UCSD-AML1 (cell line): ENCODE results near the gene ARHGAP26.
"Not testable (repeated sequence)": the region's sequence is repeated elsewhere in the genome, so short reads cannot be mapped to it uniquely, and the experiment has no call there.

Experiments
- DNase-seq: peaks from one replicate; lab custom pipeline; 2025; ENCODE audit not compliant: unreplicated experiment; lab: John Stamatoyannopoulos, UW

Gene ARHGAP26

DNA sequence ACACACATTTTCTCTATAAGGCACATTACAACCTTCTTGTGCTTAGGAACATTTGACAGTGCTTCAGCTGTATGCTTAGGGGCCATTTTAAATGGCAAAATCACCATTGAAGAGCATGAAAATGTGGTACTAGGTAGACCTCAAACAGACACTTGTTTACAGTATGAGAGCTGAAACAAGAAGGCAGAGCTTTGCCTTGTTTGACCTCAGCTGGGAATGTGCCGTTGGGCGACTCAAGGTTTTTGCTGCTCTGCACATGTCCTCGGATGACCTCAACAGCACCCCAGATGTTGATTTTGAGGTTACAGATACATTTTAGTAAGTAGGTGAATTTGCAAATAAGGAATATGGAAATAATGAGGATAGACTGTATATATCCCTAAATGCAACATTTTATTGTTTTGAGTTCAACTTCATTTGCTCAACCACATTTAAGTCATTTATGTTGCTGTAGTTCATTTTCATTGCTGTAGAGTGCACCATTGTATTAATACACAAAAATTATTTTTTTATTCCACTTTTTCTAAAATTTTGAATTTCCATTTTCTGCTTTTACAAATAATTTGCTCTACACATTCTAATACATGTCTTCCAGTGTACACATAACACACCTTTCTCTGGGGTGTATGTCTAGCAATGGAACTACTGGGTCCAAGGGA lies 426.6 kb downstream of the ARHGAP26 start:
- DNase-seq, result no peak

DNA sequence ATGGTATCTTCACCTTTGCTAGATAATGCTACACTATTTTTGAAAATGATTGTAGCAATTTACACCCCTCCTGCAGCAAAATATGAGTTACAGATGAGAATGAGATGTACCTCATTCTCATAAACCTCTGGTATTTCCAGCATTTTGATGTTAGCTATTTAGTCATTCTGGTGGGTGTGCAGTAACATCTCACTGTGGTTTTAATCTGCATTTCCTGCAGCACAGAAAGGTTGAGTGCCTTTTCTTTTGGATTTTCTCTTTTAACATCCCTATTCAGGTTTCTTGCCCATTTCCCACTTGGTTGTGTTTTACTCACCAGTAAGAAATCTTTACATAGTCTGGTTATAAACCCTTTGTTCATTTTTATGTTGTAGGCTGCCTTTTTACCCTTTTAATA lies 427.1 kb downstream of the ARHGAP26 start:
- DNase-seq, result no peak

DNA sequence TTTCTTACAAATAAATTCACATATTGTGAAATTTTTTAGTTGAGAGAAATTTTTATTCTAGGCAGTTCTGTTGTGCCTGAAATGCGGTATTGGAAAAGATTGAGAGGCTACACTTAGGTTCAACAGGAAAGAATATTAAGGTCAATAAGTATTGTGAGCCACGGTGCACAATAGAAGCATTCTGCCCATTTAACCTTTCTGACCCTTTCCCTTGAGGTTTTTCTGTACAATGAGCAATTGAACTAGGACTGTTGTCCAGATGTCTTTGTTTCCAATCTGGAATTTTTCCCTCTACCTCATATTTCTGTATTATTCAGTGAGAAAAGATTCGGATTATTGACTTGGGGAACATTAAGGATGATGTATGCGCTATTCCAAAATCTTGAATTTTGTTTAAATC lies 428.2 kb downstream of the ARHGAP26 start:
- DNase-seq, result no peak

DNA sequence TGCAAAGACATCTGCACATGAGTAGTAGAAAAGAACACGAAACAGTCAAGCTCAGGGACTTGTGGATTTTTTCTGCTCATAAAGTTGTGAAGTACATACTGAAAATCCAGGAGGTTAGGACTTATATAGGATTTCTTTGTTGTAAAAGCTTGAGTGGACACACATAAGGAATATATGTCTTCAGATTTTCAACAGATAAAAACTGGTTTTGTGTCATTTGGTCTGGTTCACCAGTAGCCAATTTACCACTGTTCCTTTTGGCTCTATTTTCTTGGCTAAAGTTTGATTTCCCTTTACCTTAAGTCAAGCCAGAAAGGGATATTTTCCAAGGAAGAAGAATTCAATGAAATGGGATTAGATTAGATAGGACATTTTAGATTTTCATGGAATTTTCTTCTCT lies 429.0 kb downstream of the ARHGAP26 start:
- DNase-seq, result no peak

DNA sequence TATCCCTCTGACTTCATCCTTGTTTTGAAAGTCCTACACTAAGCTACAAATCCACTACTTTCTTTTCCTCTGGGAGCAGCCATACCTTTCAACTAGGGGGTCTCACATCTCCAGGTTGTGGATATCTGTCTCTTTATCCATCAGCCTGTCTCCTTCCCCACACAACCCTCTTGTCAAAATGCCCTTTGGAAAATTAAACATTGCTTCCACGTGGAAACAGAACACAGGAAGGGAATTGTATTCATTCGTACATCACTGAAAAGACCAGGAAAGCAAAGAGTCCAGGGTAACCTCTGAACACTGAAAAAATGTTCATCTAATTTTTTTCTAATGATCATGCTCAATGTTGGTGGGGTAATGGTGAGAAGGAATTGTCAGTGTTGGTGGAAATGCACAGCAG lies 429.7 kb downstream of the ARHGAP26 start:
- DNase-seq, result no peak

DNA sequence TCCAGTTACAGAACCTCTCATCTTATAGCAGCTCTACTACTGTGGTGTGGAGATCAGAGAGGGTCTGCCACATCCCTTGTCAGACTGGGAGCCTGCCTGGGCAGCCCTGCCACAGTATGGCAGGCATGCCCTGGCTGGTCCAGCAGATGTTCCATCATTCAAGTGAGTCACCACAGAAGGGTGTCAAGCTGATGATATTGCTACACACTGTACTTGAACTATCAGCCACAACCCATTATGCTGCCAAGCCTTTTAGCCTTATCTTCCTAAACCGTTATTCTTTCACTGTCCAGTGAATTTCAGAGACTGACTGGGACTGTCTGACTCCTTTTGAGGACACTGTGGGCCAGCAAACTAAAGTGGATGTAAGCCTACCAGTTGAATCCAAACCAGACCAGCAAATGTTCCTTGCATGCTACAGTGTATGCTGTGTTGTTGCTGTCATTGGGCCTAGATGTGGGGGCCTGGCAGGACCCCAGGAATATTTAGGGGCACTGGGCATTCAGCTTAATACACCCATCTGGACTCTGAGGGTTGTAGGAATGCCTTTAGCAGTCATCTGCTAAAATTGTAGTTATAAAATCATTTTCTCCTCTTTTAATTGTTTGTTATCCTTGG lies 430.7 kb downstream of the ARHGAP26 start:
- no peak for DNase-seq

DNA sequence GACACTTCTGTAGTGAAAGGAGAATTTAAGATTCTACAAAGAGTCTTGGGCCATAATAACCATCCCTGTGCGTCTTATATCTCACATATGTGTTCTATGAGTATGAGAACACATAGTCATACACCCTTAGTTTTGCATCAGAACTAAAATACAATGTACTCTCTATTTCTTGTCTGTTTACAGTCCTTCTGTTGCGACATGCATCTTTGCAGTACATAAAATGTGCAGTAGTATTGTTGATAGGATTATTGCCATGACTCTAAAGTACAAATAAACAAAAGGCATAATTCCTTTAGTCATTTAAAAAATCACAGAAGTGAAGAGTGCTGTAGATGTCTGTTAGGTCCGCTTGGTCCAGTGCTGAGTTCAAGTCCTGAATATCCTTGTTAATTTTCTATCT lies 431.4 kb downstream of the ARHGAP26 start:
- DNase-seq, result no peak

DNA sequence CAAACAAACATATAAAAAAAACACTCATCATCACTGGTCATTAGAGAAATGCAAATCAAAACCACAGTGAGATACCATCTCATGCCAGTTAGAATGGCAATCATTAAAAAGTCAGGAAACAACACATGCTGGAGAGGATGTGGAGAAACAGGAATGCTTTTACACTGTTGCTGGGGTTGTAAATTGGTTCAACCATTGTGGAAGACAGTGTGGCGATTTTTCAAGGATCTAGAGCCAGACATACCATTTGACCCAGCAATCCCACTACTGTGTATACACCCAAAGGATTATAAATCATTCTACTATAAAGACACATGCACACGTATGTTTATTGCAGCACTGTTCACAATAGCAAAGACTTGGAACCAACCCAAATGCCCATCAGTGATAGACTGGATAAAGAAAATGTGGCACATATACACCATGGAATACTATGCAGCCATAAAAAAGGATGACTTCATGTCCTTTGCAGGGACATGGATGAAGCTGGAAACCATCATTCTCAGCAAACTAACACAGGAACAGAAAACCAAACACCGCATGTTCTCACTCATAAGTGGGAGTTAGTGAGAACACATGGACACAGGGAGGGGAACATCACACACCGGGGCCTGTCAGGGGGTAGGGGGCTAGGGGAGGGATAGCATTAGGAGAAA lies 433.3 kb downstream of the ARHGAP26 start:
- DNase-seq, result not testable (repeated sequence)

DNA sequence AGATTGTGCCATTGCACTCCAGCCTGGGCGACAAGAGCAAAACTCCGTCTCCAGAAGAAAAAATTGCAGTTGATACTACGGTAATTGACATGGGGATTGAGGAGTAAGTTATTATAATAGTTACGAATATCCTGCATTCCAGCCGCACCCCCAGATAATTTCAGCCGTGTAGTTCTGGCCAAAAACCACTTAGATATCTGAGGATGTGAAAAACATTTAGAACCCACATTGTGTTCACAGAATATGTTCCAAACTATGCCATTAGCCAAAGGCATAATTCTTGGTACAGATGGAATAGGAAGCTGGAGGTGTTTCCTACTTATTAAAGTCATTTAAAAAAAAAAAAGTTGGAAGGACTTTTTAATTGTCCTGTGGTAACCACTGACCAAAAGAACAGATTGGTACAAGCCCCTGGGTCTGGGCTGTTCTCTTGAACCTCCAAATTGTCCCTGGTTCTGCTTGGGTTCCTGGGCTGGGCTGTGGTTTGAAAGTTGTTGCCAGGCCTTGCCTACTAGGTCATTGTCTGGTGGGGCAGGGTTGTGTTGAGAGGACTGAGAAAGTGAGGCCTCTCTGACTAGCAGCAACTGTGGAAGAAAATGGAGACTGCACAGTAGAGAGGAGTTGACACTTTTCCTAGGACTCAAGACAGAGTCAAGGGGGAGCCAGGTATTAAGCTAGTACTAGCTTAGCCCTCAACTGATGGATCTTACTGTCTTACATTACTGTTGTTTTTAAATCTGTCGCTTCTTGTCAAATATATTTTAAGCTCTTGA lies 434.5 kb downstream of the ARHGAP26 start:
- no peak for DNase-seq

DNA sequence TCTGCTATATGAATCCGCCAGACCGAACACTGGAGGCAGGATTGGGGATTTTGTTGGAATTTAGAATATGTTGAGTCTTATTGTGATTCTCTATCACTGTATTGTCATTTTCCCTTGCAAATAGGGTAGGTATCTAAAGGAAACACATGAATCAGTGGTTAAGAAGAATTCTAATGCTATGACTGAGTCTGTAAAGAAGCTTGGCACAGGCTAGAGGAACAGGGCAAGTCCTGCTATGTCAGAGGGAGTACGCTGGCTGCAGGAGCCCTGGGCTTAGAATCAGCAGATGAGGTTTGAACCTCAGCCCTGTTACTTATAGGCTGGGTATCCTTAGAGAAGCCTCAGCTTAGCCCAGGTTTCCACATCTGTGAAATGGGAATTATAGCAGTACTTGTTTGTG lies 435.2 kb downstream of the ARHGAP26 start:
- no peak for DNase-seq

DNA sequence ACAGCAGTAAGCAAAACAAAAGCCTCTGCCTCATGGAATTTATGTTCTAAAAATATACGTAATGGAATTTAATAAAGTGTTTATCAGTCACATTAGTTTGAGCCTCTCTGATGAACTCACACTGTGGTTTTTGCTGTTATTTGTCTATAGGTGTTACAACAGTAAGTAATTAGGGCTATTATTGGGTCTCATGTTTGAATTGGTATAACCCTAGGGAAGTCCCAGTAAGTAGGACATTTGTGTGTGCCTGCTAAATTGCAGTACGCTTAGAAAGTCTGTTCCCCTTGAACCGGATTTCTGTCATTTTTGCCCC lies 435.7 kb downstream of the ARHGAP26 start:
- DNase-seq, result no peak

DNA sequence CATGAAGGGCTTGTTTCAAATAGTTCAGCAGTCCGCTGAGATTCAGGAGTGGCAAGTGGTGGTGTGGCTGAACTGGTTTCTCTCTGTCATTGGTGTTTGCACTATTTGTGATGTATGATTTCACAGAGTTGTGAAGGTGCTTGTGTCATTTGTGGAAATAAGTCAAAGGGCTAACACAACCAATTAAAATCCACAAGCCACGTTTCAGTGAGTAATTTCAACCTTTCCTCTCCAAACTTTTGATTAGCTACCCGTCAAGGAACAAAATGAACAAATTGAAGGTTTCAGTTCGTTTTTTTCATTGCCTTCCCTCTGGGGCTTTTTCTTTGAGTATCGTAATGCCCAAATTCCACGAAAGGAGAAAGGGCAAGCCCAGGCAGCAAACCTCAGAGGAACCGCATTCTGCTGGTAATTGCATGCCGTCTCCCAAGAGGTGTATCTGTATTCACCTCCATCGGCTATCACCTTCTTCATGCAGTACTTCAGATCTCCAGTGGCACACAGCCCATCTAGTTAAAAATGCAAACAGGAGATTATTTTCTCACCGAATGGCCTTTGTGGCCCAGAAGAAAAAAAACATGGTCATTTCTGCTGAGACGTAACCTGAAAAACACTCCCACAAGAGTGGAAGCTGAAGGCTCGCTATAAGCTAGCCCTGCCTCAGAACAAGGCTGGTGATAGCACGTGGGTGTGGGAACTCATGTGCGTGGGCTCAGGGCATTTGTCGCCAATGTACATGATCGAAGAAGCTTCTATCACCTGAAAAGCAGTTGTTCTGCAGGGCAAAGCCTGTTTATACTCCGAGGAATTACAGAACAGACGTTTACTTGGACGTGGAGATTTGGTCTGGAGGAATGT lies 436.2 kb downstream of the ARHGAP26 start:
- no peak for DNase-seq

DNA sequence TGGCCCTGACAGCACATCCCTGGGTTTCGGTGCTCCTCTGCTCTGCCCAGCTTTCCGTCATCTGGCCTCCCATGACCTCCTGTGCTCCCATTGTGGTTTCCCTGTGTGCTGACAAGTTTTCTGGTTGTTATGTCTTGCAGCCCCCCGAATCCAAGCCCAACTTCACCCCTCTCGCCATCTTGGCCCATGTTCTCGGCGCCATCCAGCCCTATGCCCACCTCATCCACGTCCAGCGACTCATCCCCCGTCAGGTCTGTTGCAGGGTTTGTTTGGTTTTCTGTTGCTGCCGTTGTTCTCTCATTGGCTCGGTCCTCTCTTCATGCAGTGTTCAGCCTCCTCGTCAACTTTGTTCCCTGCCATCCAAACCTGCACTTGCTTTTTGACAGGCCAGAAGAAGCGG lies 436.9 kb downstream of the ARHGAP26 start:
- no peak for DNase-seq

DNA sequence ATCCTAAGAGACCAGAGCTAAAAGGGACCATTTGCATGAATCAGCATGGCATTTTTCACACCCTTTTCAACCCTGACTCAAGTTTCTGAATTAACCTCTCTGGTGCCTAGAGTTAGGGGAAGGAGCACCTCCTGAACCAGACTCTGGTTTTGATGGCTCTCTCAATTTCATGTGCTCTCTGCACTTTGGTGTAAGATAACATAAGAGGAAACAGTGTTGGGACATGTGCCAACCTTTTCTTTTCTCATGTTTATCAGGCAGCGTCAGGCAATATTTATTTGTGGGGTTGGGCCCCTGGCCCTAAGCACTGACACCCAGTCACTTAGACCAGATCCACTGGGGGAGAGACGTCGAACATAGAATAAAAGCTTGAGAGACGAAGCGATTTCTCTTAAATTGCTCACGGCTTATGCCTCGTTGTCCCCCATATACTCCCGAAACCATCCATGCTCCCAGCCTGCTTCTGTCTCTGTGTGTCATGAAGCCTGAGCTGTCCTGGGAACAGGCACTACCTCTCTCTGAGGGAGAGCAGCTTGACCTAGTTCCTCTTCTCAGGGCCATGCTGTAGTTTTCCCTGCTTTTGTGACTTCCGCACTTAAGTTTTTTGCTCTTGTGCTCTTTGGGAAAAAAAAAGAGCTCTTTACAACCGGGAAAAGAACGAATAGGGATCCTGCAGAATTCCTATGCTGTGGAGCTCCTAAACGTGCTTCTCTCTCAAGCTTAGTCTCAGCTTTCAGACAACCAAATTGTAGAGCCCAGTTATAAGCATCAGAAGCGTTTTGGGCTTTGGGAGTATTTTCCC lies 437.6 kb downstream of the ARHGAP26 start:
- DNase-seq, result no peak

DNA sequence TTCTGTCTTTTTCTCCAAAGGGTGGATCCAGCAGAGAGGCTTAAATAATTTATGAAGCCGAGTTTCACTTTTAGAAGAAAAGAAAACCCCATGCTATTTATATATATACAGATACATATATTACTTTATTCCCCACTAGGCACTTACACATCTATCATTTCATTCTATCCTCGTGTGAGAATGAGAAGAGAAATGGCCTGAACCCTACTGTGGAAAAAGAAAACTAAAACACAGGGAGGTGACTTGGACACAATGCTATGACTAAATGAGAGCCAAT lies 438.1 kb downstream of the ARHGAP26 start:
- no peak for DNase-seq

DNA sequence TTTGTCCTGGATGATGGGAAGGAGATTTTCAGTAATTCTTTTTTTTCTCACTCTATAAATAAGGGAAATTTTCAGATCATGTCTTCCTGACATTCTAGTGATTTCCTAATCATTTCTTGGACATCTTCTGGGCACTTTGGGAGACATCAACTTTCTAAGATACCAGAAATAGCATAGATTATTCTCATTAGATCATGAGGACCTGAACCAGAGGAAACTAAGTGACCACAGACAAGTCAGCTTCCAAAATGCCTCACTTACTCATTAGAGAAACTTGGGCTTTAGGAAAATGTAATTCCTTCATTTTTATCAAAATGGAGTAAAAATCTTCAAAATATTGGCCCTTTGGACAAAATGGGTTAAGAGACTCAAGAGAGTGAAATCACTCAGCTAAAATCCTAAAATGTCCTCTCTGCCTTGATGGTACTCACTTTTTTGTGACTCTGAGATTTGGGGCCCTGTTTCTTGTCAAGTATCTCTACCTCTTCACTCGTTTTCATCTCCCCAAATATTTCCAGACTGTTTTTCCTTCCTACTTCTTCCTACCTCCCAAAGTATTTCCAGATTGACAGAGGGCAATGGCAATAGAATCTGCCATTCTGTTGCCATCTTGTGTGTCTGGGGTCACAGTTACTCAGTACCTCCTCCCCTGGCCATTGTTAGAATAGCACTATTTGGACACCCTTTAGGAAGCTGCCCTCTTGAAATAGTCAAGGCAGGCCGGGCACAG lies 438.8 kb downstream of the ARHGAP26 start:
- no peak for DNase-seq

DNA sequence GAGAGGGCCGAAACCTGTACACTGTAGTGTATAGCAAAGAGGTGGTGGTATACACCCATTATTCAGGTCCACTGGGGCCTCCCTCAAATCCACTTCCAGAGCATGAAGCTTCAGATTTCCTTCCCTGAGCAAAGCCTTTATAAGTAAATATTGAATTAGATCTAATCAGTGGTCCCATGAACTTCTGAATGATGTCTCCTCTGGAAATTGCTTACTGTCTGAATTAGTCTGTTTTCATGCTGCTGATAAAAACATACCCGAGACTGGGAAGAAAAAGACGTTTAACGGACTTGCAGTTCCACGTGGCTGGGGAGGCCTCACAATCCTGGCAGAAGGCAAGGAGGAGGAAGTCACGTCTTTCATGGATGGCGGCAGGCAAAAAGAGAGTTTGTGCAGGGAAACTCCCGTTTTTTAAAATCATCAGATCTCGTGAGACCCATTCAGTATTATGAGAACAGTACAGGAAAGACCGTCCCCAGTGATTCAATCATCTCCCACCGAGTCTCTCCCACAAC lies 439.8 kb downstream of the ARHGAP26 start:
- no peak for DNase-seq

DNA sequence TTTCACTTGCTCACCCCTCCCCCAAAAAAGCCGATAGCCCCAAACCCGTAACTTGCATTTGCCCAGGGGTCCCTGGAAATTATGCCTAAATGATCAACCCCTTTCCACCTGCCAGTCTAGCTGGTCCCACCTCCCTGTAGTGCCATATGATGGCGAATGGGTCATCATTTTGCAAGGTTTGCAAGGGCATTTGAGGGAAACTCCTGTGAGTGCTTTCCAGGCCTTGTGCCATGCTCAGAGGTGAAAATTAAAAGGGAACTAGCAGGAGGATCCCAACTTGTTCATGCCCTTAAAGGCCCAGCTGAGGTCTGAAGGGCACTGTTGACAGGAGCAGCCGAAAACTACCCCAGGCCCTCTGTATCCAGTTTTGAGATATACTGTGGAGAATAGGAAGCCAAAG lies 440.4 kb downstream of the ARHGAP26 start:
- DNase-seq, result no peak

DNA sequence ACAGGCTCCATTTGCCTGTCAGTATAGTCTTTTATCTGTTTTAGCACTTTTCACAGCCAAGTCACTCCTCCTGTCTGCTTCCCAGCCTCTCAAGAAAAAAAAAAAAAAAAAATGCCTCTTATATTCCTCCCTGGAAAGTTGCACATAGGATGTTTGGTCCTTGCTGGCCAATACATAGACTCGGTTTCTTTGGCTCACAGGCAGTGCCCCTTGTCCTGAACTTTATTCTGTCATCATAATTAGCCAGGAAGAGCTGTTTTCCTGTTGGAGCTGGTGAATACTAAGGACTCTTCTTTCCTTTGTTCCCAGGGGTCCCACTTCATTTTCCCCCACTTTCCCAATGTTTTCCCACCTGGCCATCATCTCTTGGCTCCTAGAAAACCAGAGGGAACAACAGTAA lies 442.1 kb downstream of the ARHGAP26 start:
- DNase-seq, result no peak
